Activated CD4-positive, alpha-beta T cell treated with anti-CD3 and anti-CD28 coated beads, Interleukin-2, amount 50 U/mL, for 48 hours (primary cell): ENCODE results near the gene RAMP3.
"Not testable (repeated sequence)": the region's sequence is repeated elsewhere in the genome, so short reads cannot be mapped to it uniquely, and the experiment has no call there.

Experiments used
- DNase-seq, 2 experiments: peaks; one replicate each; pipeline ENCODE4 v3.0.0-alpha.2; 2020

Gene RAMP3

GRCh38 chr7:45132708-45133320 is 24.8 kb upstream of the RAMP3 start:
- no peak for DNase-seq

GRCh38 chr7:45133352-45133751 is 24.2 kb upstream of the RAMP3 start:
- no peak for DNase-seq

GRCh38 chr7:45133877-45134276 is 23.7 kb upstream of the RAMP3 start:
- DNase-seq: no peak

- DNase-seq: peak; percentile 65 to 72
Measured at GRCh38 chr7:45136106-45137060, 21.2 kb upstream of the RAMP3 start.

- no peak for DNase-seq
Measured at GRCh38 chr7:45138433-45139267, 18.9 kb upstream of the RAMP3 start.

- no peak for DNase-seq
Measured at GRCh38 chr7:45140827-45141226, 16.8 kb upstream of the RAMP3 start.

GRCh38 chr7:45143616-45144015 is 14.0 kb upstream of the RAMP3 start:
- DNase-seq: no peak

GRCh38 chr7:45145881-45146280 is 11.7 kb upstream of the RAMP3 start:
- DNase-seq: no peak

- DNase-seq: no peak
Measured at GRCh38 chr7:45146531-45147379, 10.8 kb upstream of the RAMP3 start.

- no peak for DNase-seq
Measured at GRCh38 chr7:45147858-45148652, 9.5 kb upstream of the RAMP3 start.

GRCh38 chr7:45148653-45148973 is 9.0 kb upstream of the RAMP3 start:
- DNase-seq: no peak

- DNase-seq: no peak
Measured at GRCh38 chr7:45149606-45150005, 8.0 kb upstream of the RAMP3 start.

- no peak for DNase-seq
Measured at GRCh38 chr7:45150199-45150598, 7.4 kb upstream of the RAMP3 start.

- no peak for DNase-seq
Measured at GRCh38 chr7:45151131-45151684, 6.4 kb upstream of the RAMP3 start.

- no peak for DNase-seq
Measured at GRCh38 chr7:45151967-45152366, 5.6 kb upstream of the RAMP3 start.

GRCh38 chr7:45153233-45153632 is 4.4 kb upstream of the RAMP3 start:
- no peak for DNase-seq

GRCh38 chr7:45153861-45154260 is 3.7 kb upstream of the RAMP3 start:
- not testable (repeated sequence) for DNase-seq

- no peak for DNase-seq
Measured at GRCh38 chr7:45155357-45155900, 2.2 kb upstream of the RAMP3 start.

- no peak for DNase-seq
Measured at GRCh38 chr7:45155941-45156340, 1.6 kb upstream of the RAMP3 start.

GRCh38 chr7:45156516-45157272 is 897 bp upstream of the RAMP3 start:
- DNase-seq: no peak
